Ovary (tissue), 3 donors: ENCODE measurements around the gene SPAG6.

Experiments
- EP300 ChIP-seq: sonication (generic); formaldehyde crosslinking; IDR thresholded peaks from one replicate; pipeline ENCODE4 v1.6.1; 2017; ENCODE audit warnings: antibody characterized with exemption
- POLR2A ChIP-seq: fragments of 450-650 bp; IDR thresholded peaks from one replicate; pipeline ENCODE4 v1.6.1; 2017; ENCODE audit warnings: antibody characterized with exemption, mild to moderate bottlenecking, moderate library complexity
- TF ChIP-seq, protein P1 (sequence below), 3 donors: fragments of 450-650 bp in 2 of 3; fragments of 200-600 bp in 1 of 3; IDR thresholded peaks; one replicate each; pipeline versions ENCODE4 v1.5.1 to v1.8.0; 2016 to 2022; ENCODE audit warnings: antibody characterized with exemption in 3 of 3, mild to moderate bottlenecking in 1 of 3
- donor health status: DM: no; HTN: no; CAD: no.

- TF ChIP-seq, protein P1, sequence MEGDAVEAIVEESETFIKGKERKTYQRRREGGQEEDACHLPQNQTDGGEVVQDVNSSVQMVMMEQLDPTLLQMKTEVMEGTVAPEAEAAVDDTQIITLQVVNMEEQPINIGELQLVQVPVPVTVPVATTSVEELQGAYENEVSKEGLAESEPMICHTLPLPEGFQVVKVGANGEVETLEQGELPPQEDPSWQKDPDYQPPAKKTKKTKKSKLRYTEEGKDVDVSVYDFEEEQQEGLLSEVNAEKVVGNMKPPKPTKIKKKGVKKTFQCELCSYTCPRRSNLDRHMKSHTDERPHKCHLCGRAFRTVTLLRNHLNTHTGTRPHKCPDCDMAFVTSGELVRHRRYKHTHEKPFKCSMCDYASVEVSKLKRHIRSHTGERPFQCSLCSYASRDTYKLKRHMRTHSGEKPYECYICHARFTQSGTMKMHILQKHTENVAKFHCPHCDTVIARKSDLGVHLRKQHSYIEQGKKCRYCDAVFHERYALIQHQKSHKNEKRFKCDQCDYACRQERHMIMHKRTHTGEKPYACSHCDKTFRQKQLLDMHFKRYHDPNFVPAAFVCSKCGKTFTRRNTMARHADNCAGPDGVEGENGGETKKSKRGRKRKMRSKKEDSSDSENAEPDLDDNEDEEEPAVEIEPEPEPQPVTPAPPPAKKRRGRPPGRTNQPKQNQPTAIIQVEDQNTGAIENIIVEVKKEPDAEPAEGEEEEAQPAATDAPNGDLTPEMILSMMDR (IDR thresholded peaks at IDR 0.05): no peak
- TF ChIP-seq EP300 (no peak), POLR2A (no peak)
Measured at GRCh38 chr10:22434521-22434920, 89.2 kb downstream of the SPAG6 start.
